NT2/D1 (cell line): ENCODE results near the gene RASGRP1.

Experiments used
- SUZ12 ChIP-seq: IDR thresholded peaks from 2 replicates; pipeline ENCODE4 v1.6.1; 2011; ENCODE audit not compliant: insufficient read length, insufficient read depth; ENCODE audit errors: extremely low read depth
- YY1 ChIP-seq: IDR thresholded peaks from 2 replicates; pipeline ENCODE4 v1.6.1; 2011; ENCODE audit not compliant: insufficient read length, insufficient read depth
- ZNF274 ChIP-seq: IDR thresholded peaks from 2 replicates; pipeline ENCODE4 v1.6.1; 2011; ENCODE audit warnings: mild to moderate bottlenecking, low read depth, low read length

DNA sequence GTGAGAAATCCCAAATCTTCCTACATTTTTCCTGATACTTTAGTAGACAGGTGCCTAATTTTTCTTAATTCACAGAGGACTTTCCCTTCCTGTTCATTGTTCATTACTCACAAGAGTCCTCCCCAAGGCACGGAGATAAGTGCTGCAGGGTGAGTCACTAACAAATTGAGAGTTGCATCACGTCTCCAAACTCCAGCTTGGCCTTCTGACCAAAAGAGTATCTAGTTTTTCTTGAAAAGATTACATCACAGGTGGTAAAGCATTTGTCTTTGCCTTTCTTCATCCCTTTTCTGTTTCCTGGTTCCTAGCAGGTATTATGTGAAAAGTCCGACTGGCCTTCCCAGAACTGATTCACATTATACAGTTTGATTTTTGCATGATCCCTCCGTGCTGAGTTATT is 24.9 kb upstream of the RASGRP1 start:
- TF ChIP-seq ZNF274 = no peak
- TF ChIP-seq YY1 = no peak
- TF ChIP-seq SUZ12 = no peak
